Ecto neural progenitor cell (in vitro differentiated cells): ENCODE results near the gene TEDC2.
A peak's percentile ranks its signal among the peaks of the same experiment; 100 is the strongest.

Source experiments
- DNase-seq: peaks from one replicate; pipeline ENCODE4 v3.0.0-alpha.2; 2018; ENCODE audit warnings: low spot score

The TEDC2 gene

GRCh38 chr16:2465653-2466415 lies 5.9 kb downstream of the TEDC2 start:
- no peak for DNase-seq

GRCh38 chr16:2466667-2467527 lies 7.0 kb downstream of the TEDC2 start:
- no peak for DNase-seq

- peak; percentile 79 for DNase-seq
Measured at GRCh38 chr16:2467528-2468232, 7.8 kb downstream of the TEDC2 start.

- peak; percentile 67 for DNase-seq
Measured at GRCh38 chr16:2468233-2468724, 8.4 kb downstream of the TEDC2 start.

GRCh38 chr16:2468725-2469398 lies 9.0 kb downstream of the TEDC2 start:
- no peak for DNase-seq

- no peak for DNase-seq
Measured at GRCh38 chr16:2469399-2470233, 9.7 kb downstream of the TEDC2 start.

- no peak for DNase-seq
Measured at GRCh38 chr16:2470234-2470601, 10.3 kb downstream of the TEDC2 start.

- DNase-seq, result no peak
Measured at GRCh38 chr16:2470603-2471015, 10.7 kb downstream of the TEDC2 start.

GRCh38 chr16:2471016-2471652 lies 11.2 kb downstream of the TEDC2 start, which contains the start of gene NTN3:
TSS of gene NTN3 (plus strand) at chr16:2471297. CDS start at chr16:2471702, 405 bp downstream.
- peak; percentile 84 for DNase-seq

- DNase-seq, result peak; percentile 64
Measured at GRCh38 chr16:2471653-2472487, 12.0 kb downstream of the TEDC2 start.

GRCh38 chr16:2472488-2472864 lies 12.6 kb downstream of the TEDC2 start:
- DNase-seq, result no peak

GRCh38 chr16:2472885-2473445 lies 13.1 kb downstream of the TEDC2 start:
- no peak for DNase-seq

GRCh38 chr16:2473446-2473926 lies 13.6 kb downstream of the TEDC2 start:
- no peak for DNase-seq

GRCh38 chr16:2473999-2474876 lies 14.3 kb downstream of the TEDC2 start:
- DNase-seq, result peak; percentile 72

GRCh38 chr16:2474877-2475412 lies 15.0 kb downstream of the TEDC2 start, which contains the start of gene TBC1D24:
TSS of gene TBC1D24 (plus strand) at chr16:2475127. CDS start at chr16:2496149, 21,022 bp downstream.
- DNase-seq, result peak; percentile 94

GRCh38 chr16:2475413-2476344 lies 15.8 kb downstream of the TEDC2 start:
- DNase-seq, result no peak
